GM23338 (cell line): ENCODE data around the gene FFAR2. TPM values are rescaled to one million over a fixed set of nuclear protein-coding genes. Genes with fewer than 3 reads are reported as not detected.

Experiments
- ATAC-seq: fragments of 200-7000 bp; cut with Tn5 transposase; 3 replicates; pipeline ENCODE4 v1.9.1; 2020
- DNase-seq: peaks from one replicate; pipeline ENCODE4 v3.0.0-alpha.2; 2015; ENCODE audit warnings: low spot score
- H2AFZ ChIP-seq: fragments of 200-600 bp; sonication (generic); 2 replicates; pipeline ENCODE4 v1.8.0; 2016; ENCODE audit warnings: antibody characterized with exemption, mild to moderate bottlenecking, moderate library complexity
- H3F3A ChIP-seq: fragments of 200-600 bp; sonication (generic); replicated peaks from 2 replicates; pipeline ENCODE4 v1.8.0; 2017; ENCODE audit warnings: antibody characterized with exemption, mixed run types, low read depth
- H3K27ac ChIP-seq: fragments of 200-600 bp; sonication (generic); 2 replicates; pipeline ENCODE4 v1.6.1; 2016; ENCODE audit warnings: low read depth
- H3K27me3 ChIP-seq: fragments of 200-600 bp; sonication (generic); 2 replicates; pipeline ENCODE4 v1.8.0; 2016; ENCODE audit warnings: mild to moderate bottlenecking, mixed run types, moderate library complexity; ENCODE audit not compliant: insufficient read depth
- H3K36me3 ChIP-seq: fragments of 200-600 bp; sonication (generic); 2 replicates; pipeline ENCODE4 v1.8.0; 2016; ENCODE audit warnings: mild to moderate bottlenecking; ENCODE audit not compliant: insufficient read depth
- H3K4me1 ChIP-seq: fragments of 200-600 bp; sonication (generic); 2 replicates; pipeline ENCODE4 v1.8.0; 2016; ENCODE audit warnings: mild to moderate bottlenecking, moderate library complexity; ENCODE audit not compliant: insufficient read depth
- H3K4me2 ChIP-seq: fragments of 200-600 bp; sonication (generic); 2 replicates; pipeline ENCODE4 v1.7.1; 2017; ENCODE audit warnings: mixed run types
- H3K4me3 ChIP-seq: fragments of 200-600 bp; sonication (generic); 2 replicates; pipeline ENCODE4 v1.6.1; 2016; ENCODE audit warnings: mixed run types
- H3K79me2 ChIP-seq: fragments of 200-600 bp; sonication (generic); replicated peaks from 2 replicates; pipeline ENCODE4 v1.8.0; 2017; ENCODE audit warnings: mild to moderate bottlenecking; ENCODE audit not compliant: insufficient read depth
- H3K9me2 ChIP-seq: fragments of 200-600 bp; sonication (generic); 2 replicates; pipeline ENCODE4 v1.8.0; 2017; ENCODE audit not compliant: insufficient read depth
- H4K20me1 ChIP-seq: fragments of 200-600 bp; sonication (generic); replicated peaks from 2 replicates; pipeline ENCODE4 v1.8.0; 2017; ENCODE audit warnings: mild to moderate bottlenecking; ENCODE audit not compliant: insufficient read depth
- H3K27ac Mint-ChIP-seq: 2 replicates; pipeline ENCODE4 v1.8.0; 2020; ENCODE audit warnings: inconsistent platforms, mild to moderate bottlenecking, moderate library complexity, mixed read lengths
- H3K27me3 Mint-ChIP-seq: 3 replicates; pipeline ENCODE4 v1.8.0; 2022; ENCODE audit warnings: low read depth, mild to moderate bottlenecking, moderate library complexity, mixed read lengths, inconsistent platforms; ENCODE audit not compliant: insufficient read depth, poor library complexity
- H3K36me3 Mint-ChIP-seq: 3 replicates; pipeline ENCODE4 v1.8.0; 2021; ENCODE audit warnings: low read depth, mild to moderate bottlenecking, inconsistent platforms, moderate library complexity, mixed read lengths
- H3K4me1 Mint-ChIP-seq: 3 replicates; pipeline ENCODE4 v1.8.0; 2020; ENCODE audit warnings: mild to moderate bottlenecking, inconsistent platforms, mixed read lengths
- H3K4me3 Mint-ChIP-seq: 3 replicates; pipeline ENCODE4 v1.8.0; 2021; ENCODE audit warnings: moderate library complexity, mild to moderate bottlenecking, inconsistent platforms, mixed read lengths
- H3K9me3 Mint-ChIP-seq: 3 replicates; pipeline ENCODE4 v1.8.0; 2020; ENCODE audit warnings: moderate library complexity, mild to moderate bottlenecking, inconsistent platforms, mixed read lengths
- JUNB ChIP-seq: IDR thresholded peaks from one replicate; pipeline ENCODE4 v1.6.1; 2016; ENCODE audit warnings: antibody characterized with exemption; ENCODE audit not compliant: unreplicated experiment
- NANOG ChIP-seq: IDR thresholded peaks from 2 replicates; pipeline ENCODE4 v1.6.1; 2016; ENCODE audit warnings: antibody characterized with exemption, borderline replicate concordance
- POLR2AphosphoS5 ChIP-seq: IDR thresholded peaks from 2 replicates; pipeline ENCODE4 v1.6.1; 2016; ENCODE audit warnings: antibody characterized with exemption, low read depth
- ZNF114 ChIP-seq: fragments of 250-450 bp; sonication (Bioruptor Pico); IDR thresholded peaks from 2 replicates; pipeline ENCODE4 v1.5.0; 2020; ENCODE audit warnings: mild to moderate bottlenecking, moderate library complexity
- ZNF331 ChIP-seq: fragments of 250-450 bp; sonication (Bioruptor Pico); IDR thresholded peaks from 2 replicates; pipeline ENCODE4 v1.5.0; 2020; ENCODE audit warnings: low read depth, mild to moderate bottlenecking, moderate library complexity
- ZNF462 ChIP-seq: fragments of 250-450 bp; sonication (Bioruptor Pico); IDR thresholded peaks from 2 replicates; pipeline ENCODE4 v1.5.0; 2020; ENCODE audit warnings: mild to moderate bottlenecking, moderate library complexity
- polyA plus RNA-seq: library from polyadenylated mRNA; unstranded; fragments of >200 nt; fragmentation: Nextera tagmentation; extraction: Ambion mirVana; gene quantifications from 2 replicates; pipeline ENCODE4 v1.2.1, GENCODE V29; 2016
- total RNA-seq: library from RNA; depleted of rRNA; stranded (reverse); fragments of >200 nt; shearing (Covaris generic); gene quantifications from 2 replicates; pipeline ENCODE4 v1.2.3, GENCODE V29; 2014
- TF ChIP-seq, protein P1 (sequence below): IDR thresholded peaks from 2 replicates; pipeline ENCODE4 v1.6.1; 2016; ENCODE audit warnings: antibody characterized with exemption

FFAR2 gene
- total and polyA plus RNA-seq, 2 experiments from 2014 or later: not detected

DNA sequence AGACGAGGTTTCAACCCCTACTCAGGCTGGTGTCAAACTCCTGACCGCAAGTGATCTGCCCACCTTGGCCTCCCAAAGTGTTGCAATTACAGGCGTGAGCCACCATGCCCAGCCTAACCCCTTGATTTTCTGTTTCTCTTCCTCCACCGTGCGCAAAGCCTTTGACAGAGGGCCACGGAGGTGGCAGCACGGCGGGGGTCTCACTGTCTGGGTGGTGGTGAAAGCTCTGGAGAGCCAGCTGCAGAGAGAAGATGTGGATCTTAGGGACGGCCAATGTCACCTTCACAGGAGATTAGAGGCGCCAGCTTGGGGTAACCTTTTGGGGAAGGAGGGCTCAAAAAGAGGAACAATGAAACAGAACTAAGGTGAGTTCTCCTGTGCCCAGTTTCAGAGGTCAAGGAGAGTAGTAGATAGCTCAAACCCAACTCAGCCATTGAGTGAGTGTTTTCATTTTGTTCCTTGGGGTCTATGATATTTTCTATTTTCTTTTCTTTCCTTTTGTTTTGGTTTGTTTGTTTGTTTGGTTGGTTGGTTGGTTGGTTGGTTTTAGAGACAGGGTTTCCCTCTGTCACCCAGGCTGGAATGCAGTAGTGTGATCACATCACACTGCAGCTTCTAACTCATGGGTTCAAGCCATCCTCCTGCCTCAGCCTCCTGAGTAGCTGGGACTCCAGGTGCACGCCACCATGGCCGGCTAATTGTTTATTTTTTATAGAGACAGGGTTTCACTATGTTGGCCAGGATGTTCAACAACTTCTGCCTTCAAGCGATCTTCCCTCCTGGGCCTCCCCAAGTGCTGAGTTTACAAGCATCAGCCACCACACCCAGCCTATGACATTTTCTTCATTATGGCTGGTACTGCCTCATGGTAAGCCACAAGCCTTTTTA, 39.5 kb upstream of the FFAR2 start (continued):
- no peak for TF ChIP-seq ZNF462
- TF ChIP-seq ZNF331: no peak
- no peak for TF ChIP-seq ZNF114 (CRISPR knock-in tag)
- no peak for TF ChIP-seq POLR2AphosphoS5
- TF ChIP-seq, protein P1, sequence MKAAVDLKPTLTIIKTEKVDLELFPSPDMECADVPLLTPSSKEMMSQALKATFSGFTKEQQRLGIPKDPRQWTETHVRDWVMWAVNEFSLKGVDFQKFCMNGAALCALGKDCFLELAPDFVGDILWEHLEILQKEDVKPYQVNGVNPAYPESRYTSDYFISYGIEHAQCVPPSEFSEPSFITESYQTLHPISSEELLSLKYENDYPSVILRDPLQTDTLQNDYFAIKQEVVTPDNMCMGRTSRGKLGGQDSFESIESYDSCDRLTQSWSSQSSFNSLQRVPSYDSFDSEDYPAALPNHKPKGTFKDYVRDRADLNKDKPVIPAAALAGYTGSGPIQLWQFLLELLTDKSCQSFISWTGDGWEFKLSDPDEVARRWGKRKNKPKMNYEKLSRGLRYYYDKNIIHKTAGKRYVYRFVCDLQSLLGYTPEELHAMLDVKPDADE: no peak

- H3K36me3 Mint-ChIP-seq: no peaks in the 10 kb centered on the region
- H3K27ac ChIP-seq: no peak overlapping the region
- H3K4me2 ChIP-seq: no peak overlapping the region
- no peak for ATAC-seq
- H4K20me1 ChIP-seq: no peaks in the 10 kb centered on the region
- H3K4me3 ChIP-seq: no peak overlapping the region
- TF ChIP-seq JUNB: no peak
- no peak for TF ChIP-seq ZNF462
- TF ChIP-seq POLR2AphosphoS5: no peak
- no peak for TF ChIP-seq NANOG
- no peak overlapping the region for H3K4me3 Mint-ChIP-seq
- peaks cover 3% of the 10 kb centered on the region; the same call in 1 of the 3 replicates for H3K9me3 Mint-ChIP-seq
- no peaks in the 10 kb centered on the region for H3K79me2 ChIP-seq
- no peaks in the 10 kb centered on the region for H3K27me3 ChIP-seq
- peaks cover 9% of the 10 kb centered on the region for H3K27me3 Mint-ChIP-seq
- H3K4me1 Mint-ChIP-seq: no peaks in the 10 kb centered on the region
- H3K36me3 ChIP-seq: no peaks in the 10 kb centered on the region
- no peak overlapping the region for H3K27ac Mint-ChIP-seq
- DNase-seq: no peak
- no peak overlapping the region for H2AFZ ChIP-seq
- no peaks in the 10 kb centered on the region for H3K9me2 ChIP-seq
- no peaks in the 10 kb centered on the region for H3F3A ChIP-seq
- H3K4me1 ChIP-seq: no peaks in the 10 kb centered on the region
Measured at GRCh38 chr19:35409191-35409590, 38.9 kb upstream of the FFAR2 start.
